Naive B cell (primary cell): ENCODE data around the gene N4BP3. TPM values are rescaled to one million over a fixed set of nuclear protein-coding genes. Genes with fewer than 3 reads are reported as not detected.
"Not testable (repeated sequence)": the region's sequence is repeated elsewhere in the genome, so short reads cannot be mapped to it uniquely, and the experiment has no call there.

Source experiments
- ATAC-seq, 2 donors: fragments of 150-1000 bp; cut with Tn5 transposase; 2 replicates each; pipeline ENCODE4 v1.10.0; 2021; ENCODE audit warnings: low read depth in 2 of 2, mild to moderate bottlenecking in 2 of 2, moderate library complexity in 2 of 2
- DNase-seq: peaks from one replicate; pipeline ENCODE4 v3.0.0; 2022
- H3K27ac Mint-ChIP-seq, 6 donors: one replicate each; pipeline ENCODE4 v1.8.0; 2020 to 2022; ENCODE audit warnings: mild to moderate bottlenecking in 6 of 6, mixed read lengths in 6 of 6, moderate library complexity in 5 of 6, inconsistent platforms in 2 of 6
- H3K27me3 Mint-ChIP-seq, 3 donors: one replicate each; pipeline ENCODE4 v1.8.0; 2021 to 2022; ENCODE audit warnings: mixed read lengths in 3 of 3, mild to moderate bottlenecking in 1 of 3
- H3K36me3 Mint-ChIP-seq, 2 donors: one replicate each; pipeline ENCODE4 v1.8.0; 2020 to 2022; ENCODE audit warnings: mixed read lengths in 2 of 2, inconsistent platforms in 1 of 2, mild to moderate bottlenecking in 1 of 2
- H3K4me1 Mint-ChIP-seq, 3 donors: one replicate each; pipeline ENCODE4 v1.8.0; 2020 to 2022; ENCODE audit warnings: mixed read lengths in 3 of 3, inconsistent platforms in 1 of 3, mild to moderate bottlenecking in 1 of 3, moderate library complexity in 1 of 3
- H3K4me3 Mint-ChIP-seq, 8 donors: one replicate each; pipeline ENCODE4 v1.8.0; 2020 to 2022; ENCODE audit warnings: mild to moderate bottlenecking in 8 of 8, mixed read lengths in 8 of 8, moderate library complexity in 8 of 8, inconsistent platforms in 2 of 8
- H3K9me3 Mint-ChIP-seq, 7 donors: one replicate each; pipeline ENCODE4 v1.8.0; 2020 to 2022; ENCODE audit warnings: mixed read lengths in 7 of 7, mild to moderate bottlenecking in 5 of 7, inconsistent platforms in 2 of 7, moderate library complexity in 1 of 7
- polyA plus RNA-seq, 6 donors: library from polyadenylated mRNA; unstranded; fragments of 300-500 nt; fragmentation: Illumina TruSeq; gene quantifications; one replicate each; pipeline ENCODE4 v1.2.3, GENCODE V29; 2021; ENCODE audit warnings: low read depth in 6 of 6

N4BP3 gene, protein sequence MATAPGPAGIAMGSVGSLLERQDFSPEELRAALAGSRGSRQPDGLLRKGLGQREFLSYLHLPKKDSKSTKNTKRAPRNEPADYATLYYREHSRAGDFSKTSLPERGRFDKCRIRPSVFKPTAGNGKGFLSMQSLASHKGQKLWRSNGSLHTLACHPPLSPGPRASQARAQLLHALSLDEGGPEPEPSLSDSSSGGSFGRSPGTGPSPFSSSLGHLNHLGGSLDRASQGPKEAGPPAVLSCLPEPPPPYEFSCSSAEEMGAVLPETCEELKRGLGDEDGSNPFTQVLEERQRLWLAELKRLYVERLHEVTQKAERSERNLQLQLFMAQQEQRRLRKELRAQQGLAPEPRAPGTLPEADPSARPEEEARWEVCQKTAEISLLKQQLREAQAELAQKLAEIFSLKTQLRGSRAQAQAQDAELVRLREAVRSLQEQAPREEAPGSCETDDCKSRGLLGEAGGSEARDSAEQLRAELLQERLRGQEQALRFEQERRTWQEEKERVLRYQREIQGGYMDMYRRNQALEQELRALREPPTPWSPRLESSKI
- 10 to 100 TPM in 1 of 6 donors, 1 to 10 TPM in 4, under 1 TPM in 1; 0.63 to 10.1 (median 3.5) TPM for polyA plus RNA-seq

DNA sequence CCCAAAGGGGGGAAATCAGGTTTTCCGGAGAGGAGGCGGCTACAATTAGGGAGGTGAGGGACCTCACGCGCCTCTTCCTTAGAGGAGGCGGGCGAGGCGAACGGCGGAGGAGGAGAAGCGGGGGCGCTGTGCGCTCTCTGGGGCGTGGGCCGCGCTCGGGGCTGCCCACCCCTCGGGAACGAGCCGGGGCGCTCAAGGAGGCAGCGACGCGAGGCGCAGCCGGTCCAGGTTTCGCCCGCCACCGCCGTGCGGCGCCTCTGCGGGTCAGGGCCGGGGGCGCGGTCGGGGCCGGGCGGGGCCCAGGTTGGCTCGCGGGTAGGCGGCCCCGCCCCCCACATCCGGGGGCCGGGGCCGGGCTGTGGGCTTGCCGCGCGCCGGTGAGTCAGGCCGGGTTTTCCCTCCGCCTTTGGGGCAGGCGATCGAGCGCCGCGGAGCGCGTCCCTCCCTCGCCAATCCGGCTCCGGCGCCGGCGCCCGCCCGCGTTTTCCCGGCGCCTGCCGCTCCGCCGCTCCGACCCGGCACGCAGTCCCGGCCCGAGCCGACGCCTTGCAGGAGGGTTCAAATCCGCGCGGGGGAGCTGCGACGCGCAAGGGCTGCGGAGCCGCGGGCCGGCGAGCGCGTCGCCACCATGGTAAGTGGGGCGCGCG is at the start of gene N4BP3:
N4BP3 (plus strand) TSS at position 392 of the 647 bp plus-strand sequence. CDS start 6,052 bp downstream, outside the sequence.
- Mint-ChIP-seq H3K36me3 (no peaks in the 10 kb centered on the region), H3K4me3 (peak within 1 kb of the TSS; percentile 89 to 100 (median 98)), H3K27ac (peak within 1 kb of the TSS; percentile 91 to 100 (median 99)), H3K4me1 (peaks cover 46 to 66% (median 58%) of the 10 kb centered on the region in 3 donors), H3K9me3 (no peaks in the 10 kb centered on the region), H3K27me3 (no peaks in the 10 kb centered on the region)
- ATAC-seq (peak; percentile 54), DNase-seq (peak; percentile 89)

DNA sequence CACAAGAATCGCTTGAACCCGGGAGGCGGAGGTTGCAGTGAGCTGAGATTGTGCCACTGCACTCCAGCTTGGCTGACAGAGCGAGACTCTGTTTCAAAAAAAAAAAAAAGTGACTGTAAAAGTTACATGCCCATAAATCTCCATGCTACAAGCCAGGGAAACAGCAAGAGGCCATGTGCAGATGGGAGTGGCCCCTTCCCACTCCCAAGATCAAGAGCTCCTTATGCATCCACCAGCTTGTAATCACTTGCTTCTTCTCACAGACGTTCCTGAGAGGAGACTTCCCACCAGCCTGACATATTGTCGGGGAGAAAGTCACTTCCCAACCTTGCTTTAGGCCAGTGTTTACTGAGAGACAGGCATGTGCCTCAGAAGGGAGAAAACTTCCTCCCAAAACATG is 45.6 kb upstream of the N4BP3 start:
- Mint-ChIP-seq H3K9me3 (no peaks in the 10 kb centered on the region), H3K27ac (peak overlapping the region in 2 of 6 donors; percentile 57 to 73), H3K27me3 (no peaks in the 10 kb centered on the region), H3K4me3 (peak overlapping the region in 5 of 8 donors; percentile 31 to 74 (median 72)), H3K4me1 (peaks cover 12 to 34% (median 13%) of the 10 kb centered on the region in 3 donors), H3K36me3 (no peaks in the 10 kb centered on the region)
- ATAC-seq (no peak), DNase-seq (no peak)

DNA sequence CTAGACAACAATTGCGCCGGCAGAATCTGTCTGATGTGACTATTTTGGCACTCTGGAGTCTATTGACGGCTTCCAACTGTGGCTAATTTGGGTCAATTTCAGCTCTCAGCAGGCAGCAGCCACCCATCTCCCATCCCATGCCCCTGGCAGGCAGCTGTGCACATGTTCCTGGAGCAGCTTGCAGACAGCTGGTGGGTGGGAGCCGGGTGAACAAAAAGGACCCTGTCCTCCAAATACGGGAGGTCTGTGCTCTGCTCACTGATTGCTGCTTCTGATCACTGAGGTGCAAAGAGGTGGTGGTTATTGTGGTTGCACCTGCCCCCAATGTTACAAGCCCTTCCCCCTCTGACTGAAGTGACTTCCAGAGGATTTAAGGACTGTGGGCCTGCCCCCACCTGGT is 45.0 kb upstream of the N4BP3 start:
- peaks cover 12 to 34% (median 13%) of the 10 kb centered on the region in 3 donors for H3K4me1 Mint-ChIP-seq
- peak; percentile 57 for DNase-seq
- H3K27ac Mint-ChIP-seq = peak overlapping the region in 4 of 6 donors; percentile 30 to 83 (median 64)
- peak; percentile 83 to 88 for ATAC-seq
- H3K36me3 Mint-ChIP-seq = no peaks in the 10 kb centered on the region
- peak overlapping the region; percentile 16 to 74 (median 70) for H3K4me3 Mint-ChIP-seq
- no peaks in the 10 kb centered on the region for H3K9me3 Mint-ChIP-seq
- no peaks in the 10 kb centered on the region for H3K27me3 Mint-ChIP-seq

DNA sequence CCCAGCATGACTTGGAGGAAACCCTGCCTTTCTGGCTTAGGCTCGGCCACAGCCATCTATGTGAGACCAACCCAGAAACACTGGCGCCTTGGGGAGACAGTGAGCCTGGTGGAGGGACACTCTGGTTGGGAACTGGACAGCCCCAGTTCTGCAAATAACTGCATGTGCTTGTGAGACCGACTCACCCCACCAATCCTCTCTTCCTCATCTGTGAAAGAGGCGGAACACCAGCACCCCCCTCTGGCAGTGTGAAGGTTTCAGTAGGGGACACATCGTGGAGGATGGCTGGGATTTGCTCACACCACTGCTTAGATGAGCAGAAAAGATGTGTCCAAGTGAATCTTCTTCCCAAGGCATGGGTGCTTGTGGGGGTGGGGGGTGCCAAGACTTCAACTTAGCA is 43.4 kb upstream of the N4BP3 start:
- peak; percentile 52 for DNase-seq
- peak; percentile 59 to 78 for ATAC-seq
- Mint-ChIP-seq H3K9me3 (no peaks in the 10 kb centered on the region), H3K36me3 (no peaks in the 10 kb centered on the region), H3K27me3 (peaks cover 0 to 5% (median 0%) of the 10 kb centered on the region in 3 donors), H3K4me1 (peaks cover 12 to 34% (median 19%) of the 10 kb centered on the region in 3 donors), H3K4me3 (no peak overlapping the region), H3K27ac (no peak overlapping the region)

DNA sequence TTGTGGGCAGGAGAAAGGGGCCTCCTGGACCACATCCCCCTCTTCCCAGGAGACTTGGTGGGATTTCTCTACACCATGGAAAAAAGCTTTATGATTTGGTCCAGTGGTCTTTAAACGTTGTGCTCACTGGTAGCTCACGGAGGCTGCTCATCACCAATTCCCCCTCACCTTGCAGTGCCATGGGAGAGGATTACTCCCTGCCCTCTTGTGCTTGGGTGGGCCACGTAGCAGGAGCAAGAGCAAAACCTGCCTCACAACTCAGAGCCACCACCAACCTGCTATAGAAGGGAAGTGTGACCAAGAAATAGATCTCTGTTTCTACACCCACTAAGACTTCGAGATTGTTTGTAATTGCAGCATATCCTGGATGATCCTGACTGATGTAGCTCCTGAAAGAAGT is 42.2 kb upstream of the N4BP3 start:
- DNase-seq = no peak
- no peak overlapping the region for H3K27ac Mint-ChIP-seq
- peaks cover 0 to 10% (median 0%) of the 10 kb centered on the region in 3 donors for H3K27me3 Mint-ChIP-seq
- no peaks in the 10 kb centered on the region for H3K36me3 Mint-ChIP-seq
- ATAC-seq = no peak
- H3K4me3 Mint-ChIP-seq = no peak overlapping the region
- H3K4me1 Mint-ChIP-seq = peaks cover 16 to 39% (median 24%) of the 10 kb centered on the region in 3 donors
- H3K9me3 Mint-ChIP-seq = no peaks in the 10 kb centered on the region

DNA sequence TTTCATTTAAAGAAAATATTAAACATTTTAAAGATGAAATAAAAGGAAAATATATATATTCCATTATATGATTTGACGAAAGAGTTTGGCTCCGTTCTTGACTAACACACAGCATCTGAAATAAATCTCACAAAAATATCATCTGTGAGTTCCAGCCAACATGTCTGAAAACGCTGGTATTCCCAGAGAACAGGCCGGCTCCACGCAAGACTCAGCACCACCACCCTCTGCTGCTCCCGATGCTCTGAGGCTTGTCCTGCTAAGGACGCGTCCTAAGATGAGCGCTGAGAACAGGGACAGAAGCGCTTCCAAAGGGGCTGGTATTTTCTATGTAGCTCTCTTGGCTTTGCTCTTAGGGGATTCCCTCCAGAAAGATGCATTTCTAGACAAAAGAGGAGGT is 40.6 kb upstream of the N4BP3 start:
- no peak for ATAC-seq
- Mint-ChIP-seq H3K4me1 (peaks cover 16 to 33% (median 19%) of the 10 kb centered on the region in 3 donors), H3K36me3 (no peaks in the 10 kb centered on the region), H3K27ac (no peak overlapping the region), H3K9me3 (no peaks in the 10 kb centered on the region), H3K4me3 (no peak overlapping the region), H3K27me3 (peaks cover 0 to 10% (median 0%) of the 10 kb centered on the region in 3 donors)
- no peak for DNase-seq

DNA sequence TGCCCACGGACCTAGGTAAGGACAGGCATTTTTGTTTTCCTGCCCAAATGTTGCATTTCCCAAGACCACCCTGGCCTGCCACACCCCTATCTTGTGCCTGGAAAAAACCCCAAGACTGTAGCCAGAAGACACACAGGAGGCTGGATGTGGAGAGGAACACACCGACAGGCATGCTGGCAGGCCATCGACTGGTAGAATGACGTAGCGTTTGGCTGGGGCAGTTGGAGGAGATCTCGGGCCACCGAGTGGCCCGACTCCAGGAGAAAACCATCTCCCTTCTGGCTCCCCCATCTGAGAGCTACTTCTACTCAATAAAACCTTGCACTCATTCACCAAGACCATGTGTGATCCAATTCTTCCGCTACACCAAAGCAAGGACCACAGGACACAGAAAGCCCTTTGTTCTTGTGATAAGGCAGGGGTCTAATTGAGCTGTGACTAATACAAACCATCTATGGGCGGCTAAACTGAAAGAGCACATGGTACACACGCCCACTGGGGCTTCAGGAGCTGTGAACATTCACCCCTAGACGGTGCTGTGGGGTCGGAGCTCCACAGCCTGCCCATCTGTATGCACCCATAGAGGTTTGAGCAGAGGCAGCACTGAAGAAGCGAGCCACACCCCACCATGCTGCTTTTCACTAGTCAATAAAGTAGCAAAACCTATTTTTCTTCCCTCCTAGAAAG is 38.9 kb upstream of the N4BP3 start:
- H3K27ac Mint-ChIP-seq = peak overlapping the region in 3 of 6 donors; percentile 28 to 75 (median 36)
- peaks cover 0 to 10% (median 0%) of the 10 kb centered on the region in 3 donors for H3K27me3 Mint-ChIP-seq
- peak overlapping the region in 1 of 8 donors; percentile 3 for H3K4me3 Mint-ChIP-seq
- DNase-seq (no peak), ATAC-seq (peak in 1 of 2 donors; percentile 75)
- H3K4me1 Mint-ChIP-seq = peaks cover 6 to 16% (median 11%) of the 10 kb centered on the region in 3 donors
- no peaks in the 10 kb centered on the region for H3K36me3 Mint-ChIP-seq
- H3K9me3 Mint-ChIP-seq = no peaks in the 10 kb centered on the region

DNA sequence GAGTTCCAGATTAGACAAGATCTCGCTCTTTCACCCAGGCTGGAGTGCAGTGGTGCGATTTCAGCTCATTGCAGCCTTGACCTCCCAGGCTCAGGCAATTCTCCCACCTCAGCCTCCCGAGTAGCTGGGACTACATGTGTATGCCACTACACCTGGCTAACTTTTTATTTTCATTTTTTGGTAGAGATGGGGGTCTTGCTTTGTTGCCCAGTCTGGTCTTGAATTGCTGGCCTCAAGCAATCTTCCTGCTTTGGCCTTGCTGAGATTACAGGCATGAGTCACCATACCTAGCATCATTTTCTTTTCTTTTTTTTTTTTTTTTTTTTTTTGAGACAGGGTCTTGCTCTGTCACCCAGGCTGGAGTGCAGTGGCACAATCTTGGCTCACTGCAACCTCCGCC is 36.4 kb upstream of the N4BP3 start:
- not testable (repeated sequence) for ATAC-seq, H3K4me3 Mint-ChIP-seq, H3K27ac Mint-ChIP-seq, DNase-seq, H3K9me3 Mint-ChIP-seq, H3K36me3 Mint-ChIP-seq
- Mint-ChIP-seq H3K27me3 (peaks cover 0 to 17% (median 0%) of the 10 kb centered on the region in 3 donors), H3K4me1 (peaks cover 6 to 11% (median 11%) of the 10 kb centered on the region in 3 donors)

DNA sequence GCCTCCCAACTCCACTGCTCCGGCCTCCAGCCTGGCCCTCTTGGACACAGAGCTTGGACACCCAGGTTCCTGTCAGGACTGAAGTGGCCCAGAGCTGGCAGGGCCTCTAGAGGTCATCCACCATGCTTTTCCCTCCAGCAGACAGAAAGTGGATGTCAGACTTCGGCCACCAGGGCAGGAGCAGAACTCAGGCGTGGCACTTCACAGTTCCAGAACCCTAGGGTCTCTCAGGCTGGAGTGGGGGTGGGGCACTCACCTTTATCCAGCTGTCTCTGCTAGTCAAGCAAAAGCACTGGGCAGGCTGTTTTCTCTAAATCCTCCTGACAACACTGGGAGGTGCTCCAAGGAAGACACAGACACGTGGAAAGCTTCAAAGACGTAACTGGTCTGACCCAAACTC is 35.6 kb upstream of the N4BP3 start:
- Mint-ChIP-seq H3K36me3 (no peaks in the 10 kb centered on the region), H3K4me1 (peaks cover 6 to 11% (median 11%) of the 10 kb centered on the region in 3 donors), H3K4me3 (peak overlapping the region in 1 of 8 donors; percentile 50), H3K27ac (peak overlapping the region in 1 of 6 donors; percentile 39), H3K27me3 (peaks cover 0 to 19% (median 0%) of the 10 kb centered on the region in 3 donors), H3K9me3 (no peaks in the 10 kb centered on the region)
- DNase-seq = no peak
- no peak for ATAC-seq

DNA sequence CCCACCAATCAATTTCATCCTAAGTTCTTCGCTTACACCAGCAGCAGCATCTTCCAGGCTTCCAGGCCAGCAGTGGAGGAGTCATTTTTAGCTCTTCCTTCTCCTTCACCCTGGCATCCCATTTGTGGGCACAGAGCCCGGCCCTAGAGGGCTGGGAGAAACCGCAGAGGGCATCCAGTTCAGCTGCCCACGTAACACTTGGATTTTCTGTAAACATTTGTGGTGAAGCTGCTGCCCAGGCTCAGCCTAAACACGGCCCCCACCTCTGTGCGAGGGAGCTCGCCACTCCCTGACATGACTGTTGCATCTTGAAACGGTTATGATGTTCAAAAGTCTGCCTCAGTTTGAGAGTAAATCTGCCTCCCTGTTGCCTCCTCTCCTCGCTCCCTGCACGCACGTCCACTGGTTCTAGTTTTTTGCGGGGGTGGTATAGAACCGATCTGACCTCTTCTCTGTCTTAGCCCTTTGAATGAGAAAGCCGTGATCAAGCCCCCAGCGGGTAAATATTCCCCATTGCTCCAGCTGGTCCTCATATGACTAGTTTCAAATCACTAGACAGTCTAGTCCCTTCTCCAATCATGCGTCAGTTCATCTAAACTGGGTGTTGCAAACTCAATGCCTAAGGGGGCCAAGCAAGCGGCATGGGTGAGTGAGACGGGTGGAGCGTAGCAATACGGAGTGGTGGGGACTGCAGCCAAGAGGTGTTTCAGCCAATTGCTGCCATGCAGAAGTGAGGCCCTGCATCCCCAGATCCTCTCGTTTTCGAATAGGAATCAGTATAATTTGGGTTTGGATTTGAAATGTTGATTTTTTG is 34.9 kb upstream of the N4BP3 start:
- DNase-seq (no peak), ATAC-seq (no peak)
- Mint-ChIP-seq H3K36me3 (no peaks in the 10 kb centered on the region), H3K9me3 (no peaks in the 10 kb centered on the region), H3K27ac (peak overlapping the region in 1 of 6 donors; percentile 2), H3K27me3 (peaks cover under 1 to 22% (median 5%) of the 10 kb centered on the region in 3 donors), H3K4me1 (peaks cover 6 to 11% (median 11%) of the 10 kb centered on the region in 3 donors), H3K4me3 (no peak overlapping the region)

DNA sequence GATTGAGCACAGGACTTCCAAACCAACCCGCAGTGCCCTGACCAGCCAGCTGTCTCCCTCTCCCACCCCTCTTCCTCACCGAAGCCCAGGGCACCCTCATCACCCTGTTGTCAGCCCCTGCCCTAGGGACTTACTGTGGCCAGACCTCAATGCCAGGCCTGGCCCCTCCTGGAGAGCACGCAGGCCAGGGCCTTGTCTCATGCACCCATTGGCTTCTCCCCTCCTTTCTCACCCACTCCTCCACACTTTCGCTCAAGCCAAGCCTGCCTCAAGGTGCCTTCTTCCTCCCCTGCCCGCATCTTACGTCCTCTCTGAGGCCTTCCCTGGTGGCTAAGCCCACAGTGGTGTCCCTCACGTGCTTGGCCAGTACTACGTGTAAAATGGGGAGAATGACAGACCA is 33.3 kb upstream of the N4BP3 start:
- Mint-ChIP-seq H3K27me3 (peaks cover 8 to 19% (median 10%) of the 10 kb centered on the region in 3 donors), H3K9me3 (no peaks in the 10 kb centered on the region)

More for the DNA sequence above, 33.3 kb upstream of the N4BP3 start:
- H3K27ac Mint-ChIP-seq = peak overlapping the region in 1 of 6 donors; percentile 47
- H3K4me3 Mint-ChIP-seq = no peak overlapping the region
- H3K36me3 Mint-ChIP-seq = no peaks in the 10 kb centered on the region
- peaks cover 5 to 14% (median 6%) of the 10 kb centered on the region in 3 donors for H3K4me1 Mint-ChIP-seq
- ATAC-seq = no peak
- DNase-seq = no peak
